Activated T-cell treated with anti-CD3 and anti-CD28 coated beads, Interleukin-2, amount 50 U/mL, for 24 hours (primary cell): Measurements from ENCODE around the gene SALL1.

Experiments used
- DNase-seq: peaks from one replicate; pipeline ENCODE4 v3.0.0-alpha.2; 2020
- H3K27ac Mint-ChIP-seq: 2 replicates; pipeline ENCODE4 v1.8.0; 2020; ENCODE audit warnings: mild to moderate bottlenecking, mixed read lengths
- H3K27me3 Mint-ChIP-seq: 2 replicates; pipeline ENCODE4 v1.8.0; 2020; ENCODE audit warnings: mixed read lengths
- H3K36me3 Mint-ChIP-seq: 2 replicates; pipeline ENCODE4 v1.8.0; 2020; ENCODE audit warnings: low read depth, mixed read lengths
- H3K4me1 Mint-ChIP-seq: 2 replicates; pipeline ENCODE4 v1.8.0; 2020; ENCODE audit warnings: low read depth, mixed read lengths
- H3K4me3 Mint-ChIP-seq: 2 replicates; pipeline ENCODE4 v1.8.0; 2020; ENCODE audit warnings: mild to moderate bottlenecking, moderate library complexity, mixed read lengths
- H3K9me3 Mint-ChIP-seq: 2 replicates; pipeline ENCODE4 v1.8.0; 2020; ENCODE audit warnings: mixed read lengths

Gene SALL1

GRCh38 chr16:51164574-51164973 is 13.5 kb upstream of the SALL1 start:
- H3K9me3 Mint-ChIP-seq: no peaks in the 10 kb centered on the region
- H3K27me3 Mint-ChIP-seq: peaks cover 9% of the 10 kb centered on the region
- DNase-seq: no peak
- no peaks in the 10 kb centered on the region for H3K4me1 Mint-ChIP-seq
- H3K36me3 Mint-ChIP-seq: no peaks in the 10 kb centered on the region
- H3K4me3 Mint-ChIP-seq: no peak overlapping the region
- H3K27ac Mint-ChIP-seq: no peak overlapping the region

GRCh38 chr16:51163894-51164566 is 13.0 kb upstream of the SALL1 start:
- H3K4me3 Mint-ChIP-seq: no peak overlapping the region
- H3K36me3 Mint-ChIP-seq: no peaks in the 10 kb centered on the region
- no peaks in the 10 kb centered on the region for H3K4me1 Mint-ChIP-seq
- no peaks in the 10 kb centered on the region for H3K9me3 Mint-ChIP-seq
- no peak for DNase-seq
- peaks cover 9% of the 10 kb centered on the region for H3K27me3 Mint-ChIP-seq
- no peak overlapping the region for H3K27ac Mint-ChIP-seq

GRCh38 chr16:51163366-51163765 is 12.3 kb upstream of the SALL1 start:
- no peaks in the 10 kb centered on the region for H3K36me3 Mint-ChIP-seq
- peaks cover 15% of the 10 kb centered on the region for H3K27me3 Mint-ChIP-seq
- no peak overlapping the region for H3K27ac Mint-ChIP-seq
- no peak for DNase-seq
- H3K9me3 Mint-ChIP-seq: no peaks in the 10 kb centered on the region
- H3K4me3 Mint-ChIP-seq: no peak overlapping the region
- no peaks in the 10 kb centered on the region for H3K4me1 Mint-ChIP-seq

- Mint-ChIP-seq H3K27ac (no peak overlapping the region), H3K4me3 (no peak overlapping the region), H3K27me3 (peaks cover 30% of the 10 kb centered on the region), H3K36me3 (no peaks in the 10 kb centered on the region), H3K4me1 (no peaks in the 10 kb centered on the region), H3K9me3 (no peaks in the 10 kb centered on the region)
- DNase-seq: no peak
These were observed 10.5 kb upstream of the SALL1 start for GRCh38 chr16:51161440-51162195.

GRCh38 chr16:51159865-51160264 is 8.8 kb upstream of the SALL1 start:
- H3K9me3 Mint-ChIP-seq: no peaks in the 10 kb centered on the region
- no peaks in the 10 kb centered on the region for H3K36me3 Mint-ChIP-seq
- no peak for DNase-seq
- no peak overlapping the region for H3K4me3 Mint-ChIP-seq
- H3K4me1 Mint-ChIP-seq: peaks cover 2% of the 10 kb centered on the region
- H3K27ac Mint-ChIP-seq: no peak overlapping the region
- peaks cover 47% of the 10 kb centered on the region for H3K27me3 Mint-ChIP-seq

- H3K27ac Mint-ChIP-seq: no peak overlapping the region
- H3K4me3 Mint-ChIP-seq: no peak overlapping the region
- no peaks in the 10 kb centered on the region for H3K9me3 Mint-ChIP-seq
- H3K27me3 Mint-ChIP-seq: peaks cover 52% of the 10 kb centered on the region
- DNase-seq: no peak
- no peaks in the 10 kb centered on the region for H3K36me3 Mint-ChIP-seq
- H3K4me1 Mint-ChIP-seq: peaks cover 3% of the 10 kb centered on the region
These were observed 8.2 kb upstream of the SALL1 start for GRCh38 chr16:51159296-51159695.

- H3K4me1 Mint-ChIP-seq: peaks cover 7% of the 10 kb centered on the region
- DNase-seq: no peak
- H3K27me3 Mint-ChIP-seq: peaks cover 68% of the 10 kb centered on the region
- H3K36me3 Mint-ChIP-seq: no peaks in the 10 kb centered on the region
- H3K27ac Mint-ChIP-seq: no peak overlapping the region
- H3K9me3 Mint-ChIP-seq: no peaks in the 10 kb centered on the region
- H3K4me3 Mint-ChIP-seq: no peak overlapping the region
These were observed 6.6 kb upstream of the SALL1 start for GRCh38 chr16:51157698-51158097.

GRCh38 chr16:51156807-51157200 is 5.7 kb upstream of the SALL1 start:
- H3K4me1 Mint-ChIP-seq: peaks cover 8% of the 10 kb centered on the region
- no peak for DNase-seq
- no peaks in the 10 kb centered on the region for H3K36me3 Mint-ChIP-seq
- no peak overlapping the region for H3K4me3 Mint-ChIP-seq
- no peaks in the 10 kb centered on the region for H3K9me3 Mint-ChIP-seq
- H3K27me3 Mint-ChIP-seq: peaks cover 70% of the 10 kb centered on the region
- H3K27ac Mint-ChIP-seq: no peak overlapping the region

- Mint-ChIP-seq H3K9me3 (no peaks in the 10 kb centered on the region), H3K4me3 (no peak overlapping the region), H3K36me3 (no peaks in the 10 kb centered on the region), H3K27ac (no peak overlapping the region), H3K4me1 (peaks cover 8% of the 10 kb centered on the region), H3K27me3 (peaks cover 72% of the 10 kb centered on the region)
- no peak for DNase-seq
These were observed 5.0 kb upstream of the SALL1 start for GRCh38 chr16:51155820-51156806.

- no peak overlapping the region for H3K4me3 Mint-ChIP-seq
- no peak overlapping the region for H3K27ac Mint-ChIP-seq
- H3K27me3 Mint-ChIP-seq: peaks cover 72% of the 10 kb centered on the region
- no peaks in the 10 kb centered on the region for H3K36me3 Mint-ChIP-seq
- DNase-seq: no peak
- H3K4me1 Mint-ChIP-seq: peaks cover 10% of the 10 kb centered on the region
- no peaks in the 10 kb centered on the region for H3K9me3 Mint-ChIP-seq
These were observed 4.1 kb upstream of the SALL1 start for GRCh38 chr16:51155199-51155607.

GRCh38 chr16:51154271-51155171 is 3.5 kb upstream of the SALL1 start:
- no peak overlapping the region for H3K27ac Mint-ChIP-seq
- H3K4me3 Mint-ChIP-seq: no peak overlapping the region
- DNase-seq: no peak
- peaks cover 10% of the 10 kb centered on the region for H3K4me1 Mint-ChIP-seq
- H3K9me3 Mint-ChIP-seq: no peaks in the 10 kb centered on the region
- no peaks in the 10 kb centered on the region for H3K36me3 Mint-ChIP-seq
- peaks cover 77% of the 10 kb centered on the region for H3K27me3 Mint-ChIP-seq

- Mint-ChIP-seq H3K27me3 (peaks cover 82% of the 10 kb centered on the region), H3K4me3 (no peak overlapping the region), H3K36me3 (no peaks in the 10 kb centered on the region), H3K9me3 (no peaks in the 10 kb centered on the region), H3K27ac (no peak overlapping the region), H3K4me1 (peaks cover 10% of the 10 kb centered on the region)
- no peak for DNase-seq
These were observed 2.5 kb upstream of the SALL1 start for GRCh38 chr16:51153577-51154031.

- peaks cover 85% of the 10 kb centered on the region for H3K27me3 Mint-ChIP-seq
- H3K9me3 Mint-ChIP-seq: no peaks in the 10 kb centered on the region
- peak overlapping the region; percentile 8 for H3K4me3 Mint-ChIP-seq
- DNase-seq: no peak
- H3K27ac Mint-ChIP-seq: peak overlapping the region; percentile 24
- H3K4me1 Mint-ChIP-seq: peaks cover 10% of the 10 kb centered on the region
- no peaks in the 10 kb centered on the region for H3K36me3 Mint-ChIP-seq
These were observed 1.9 kb upstream of the SALL1 start for GRCh38 chr16:51152691-51153576.
